ENCODE measurements around the gene KRR1. TPM values are rescaled to one million over a fixed set of nuclear protein-coding genes. Genes with fewer than 3 reads are reported as not detected.

Gene KRR1
- total and polyA plus RNA-seq, 2 of the 13 experiments (the other 11 are each of a cell fraction or from before 2014, with no cell fraction given) = 19.3 to 103 TPM

- TF ChIP-seq ARHGAP35 (CRISPR knock-in tag; IDR thresholded peaks at IDR 0.05; ENCODE audit: borderline replicate concordance) = no peak
- TF ChIP-seq ZNF710 (CRISPR knock-in tag; IDR thresholded peaks at IDR 0.05; ENCODE audit: borderline replicate concordance) = 0 out of 2 replicates have a peak, but pooled peaks have one; percentile 59
- no peak for TF ChIP-seq ZNF10 (CRISPR knock-in tag; IDR thresholded peaks at IDR 0.05; ENCODE audit: borderline replicate concordance, low read depth)
- no peak for TF ChIP-seq ZNF207 (IDR thresholded peaks at IDR 0.05; ENCODE audit: borderline replicate concordance)
- TF ChIP-seq TFE3 (CRISPR knock-in tag; IDR thresholded peaks at IDR 0.05) = no peak
- 0 out of 2 replicates have a peak, but pooled peaks have one; percentile 80 for TF ChIP-seq ZNF776 (CRISPR knock-in tag; IDR thresholded peaks at IDR 0.05)
- no peak for TF ChIP-seq TCF7 (IDR thresholded peaks at IDR 0.05; ENCODE audit: low read depth)
- peak; percentile 80 for TF ChIP-seq PHF21A (CRISPR knock-in tag; IDR thresholded peaks at IDR 0.05)
- TF ChIP-seq ZNF550 (CRISPR knock-in tag; IDR thresholded peaks at IDR 0.05; ENCODE audit: borderline replicate concordance) = no peak
- TF ChIP-seq HCFC1 (IDR thresholded peaks at IDR 0.05; ENCODE audit: low read depth, low read length) = peak; percentile 81
- TF ChIP-seq ZNF746 (CRISPR knock-in tag; IDR thresholded peaks at IDR 0.05) = peak; percentile 41; the same call in 1 of the 2 replicates
- TF ChIP-seq ZBTB7B (CRISPR knock-in tag; IDR thresholded peaks at IDR 0.05) = 0 out of 2 replicates have a peak, but pooled peaks have one; percentile 29
- TF ChIP-seq ZNF333 (CRISPR knock-in tag; IDR thresholded peaks at IDR 0.05; ENCODE audit: borderline replicate concordance) = 0 out of 2 replicates have a peak, but pooled peaks have one; percentile 64
- TF ChIP-seq RAD51 (IDR thresholded peaks at IDR 0.05; ENCODE audit: borderline replicate concordance) = no peak
- peak; percentile 50 for TF ChIP-seq ZEB1 (IDR thresholded peaks at IDR 0.05; ENCODE audit: insufficient replicate concordance, low read depth)
- TF ChIP-seq MXD3 (CRISPR knock-in tag; IDR thresholded peaks at IDR 0.05) = peak; percentile 59; the same call in 1 of the 2 replicates
- peak; percentile 58; the same call in 1 of the 2 replicates for TF ChIP-seq GATAD2A (CRISPR knock-in tag; IDR thresholded peaks at IDR 0.05)
- TF ChIP-seq POGK (CRISPR knock-in tag; conservative IDR thresholded peaks at IDR 0.05) = peak; percentile 80; the same call in 1 of the 2 replicates
- TF ChIP-seq PRDM10 (CRISPR knock-in tag; IDR thresholded peaks at IDR 0.05; ENCODE audit: low read depth) = peak; percentile 54; the same call in 1 of the 2 replicates
Measured at GRCh38 chr12:75511116-75512048, at the start of gene KRR1 (continued).
